Upper lobe of left lung (tissue), 6 donors: ENCODE measurements around the gene HS3ST1. TPM values are rescaled to one million over a fixed set of nuclear protein-coding genes. Genes with fewer than 3 reads are reported as not detected.

ENCODE experiments used
- ATAC-seq, 2 donors: fragments of 200-7000 bp; cut with Tn5 transposase; one replicate each; pipeline ENCODE4 v1.9.1; 2022; ENCODE audit warnings: mild to moderate bottlenecking in 2 of 2, moderate library complexity in 2 of 2; ENCODE audit not compliant: low FRiP score in 2 of 2
- DNase-seq, 2 donors: peaks; one replicate each; pipeline ENCODE4 v3.0.0-alpha.2; 2019 to 2020
- H3K27ac ChIP-seq, 4 donors: fragments of 200-600 bp; sonication (generic); one replicate each; pipeline ENCODE4 v1.5.1; 2016 to 2019
- H3K27me3 ChIP-seq, 4 donors: fragments of 200-600 bp; sonication (generic); one replicate each; pipeline ENCODE4 v1.5.1; 2017 to 2019
- H3K36me3 ChIP-seq, 4 donors: fragments of 200-600 bp; sonication (generic); one replicate each; pipeline ENCODE4 v1.5.1; 2016 to 2019
- H3K4me1 ChIP-seq, 4 donors: fragments of 200-600 bp; sonication (generic); one replicate each; pipeline ENCODE4 v1.5.1; 2018 to 2019
- H3K4me3 ChIP-seq, 4 donors: fragments of 200-600 bp; sonication (generic); one replicate each; pipeline ENCODE4 v1.5.1; 2017 to 2019; ENCODE audit warnings: mild to moderate bottlenecking in 2 of 4, moderate library complexity in 1 of 4
- H3K9me3 ChIP-seq, 4 donors: fragments of 200-600 bp; sonication (generic); one replicate each; pipeline ENCODE4 v1.5.1; 2018 to 2019
- EP300 ChIP-seq, 4 donors: sonication (generic); formaldehyde crosslinking; IDR thresholded peaks; one replicate each; pipeline ENCODE4 v1.5.1; 2017; ENCODE audit warnings: antibody characterized with exemption in 4 of 4, control low read depth in 2 of 4
- POLR2A ChIP-seq, 4 donors: fragments of 450-650 bp; IDR thresholded peaks; one replicate each; pipeline ENCODE4 v1.5.1; 2016 to 2017; ENCODE audit warnings: antibody characterized with exemption in 4 of 4, mild to moderate bottlenecking in 2 of 4
- POLR2AphosphoS5 ChIP-seq, 2 donors: sonication (generic); formaldehyde crosslinking; IDR thresholded peaks; one replicate each; pipeline ENCODE4 v1.5.1; 2017; ENCODE audit warnings: antibody characterized with exemption in 2 of 2
- WGBS, 2 donors: methylation state at CpG; one replicate each; pipeline ENCODE4 v1.1.5; 2017 to 2018; 5-methylcytosine and 5-hydroxymethylcytosine counted together
- total RNA-seq, 6 donors: library from RNA; depleted of rRNA in 4 of 6; stranded (reverse); fragments of >200 nt in 4 of 6; gene quantifications; one replicate each; pipeline versions ENCODE4 v1.1.0 to v1.2.1, GENCODE V29; 2016 to 2021
- TF ChIP-seq, protein P1 (sequence below), 6 experiments: fragments of 450-650 bp in 4 of 6; fragments of 200-600 bp in 2 of 6; sonication (generic) in 2 of 6; IDR thresholded peaks; one replicate each; pipeline ENCODE4 v1.5.1; 2016 to 2019; ENCODE audit warnings: antibody characterized with exemption in 6 of 6
- donor health status: DM: no; HTN: no; CAD: no; lungs with moderate emphysema.
- donor health status: DM: no; HTN: yes; CAD: no; lungs with severe emphysema.

Gene HS3ST1
- total RNA-seq, 6 donors from 2014 or later = 3.4 to 13.8 (median 7.2) TPM

DNA sequence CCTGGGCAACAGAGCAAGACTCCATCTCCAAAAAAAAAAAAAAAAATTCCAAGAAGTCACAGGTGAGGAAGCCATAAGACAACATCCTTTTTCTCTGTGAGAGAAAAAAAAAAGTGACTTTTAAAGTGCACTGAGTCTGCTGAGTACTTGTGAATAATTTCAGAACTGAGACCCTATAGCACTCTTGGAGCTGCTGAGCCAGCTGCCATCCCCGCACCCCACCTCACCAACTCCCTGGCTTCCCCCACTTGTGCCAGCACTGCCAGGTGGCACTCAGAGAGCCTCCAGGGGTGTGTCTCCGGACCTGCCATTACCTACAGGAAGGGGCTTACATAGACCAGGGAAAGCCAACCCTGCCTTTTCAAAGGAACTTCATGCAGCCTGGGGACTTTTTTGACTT is 39.2 kb upstream of the HS3ST1 start:
- DNase-seq = no peak
- 81 to 89% methylated on average over 2 of the region's 2 CpGs for WGBS, 2 donors
- no peak for TF ChIP-seq POLR2A (IDR thresholded peaks at IDR 0.05)
- TF ChIP-seq, protein P1, sequence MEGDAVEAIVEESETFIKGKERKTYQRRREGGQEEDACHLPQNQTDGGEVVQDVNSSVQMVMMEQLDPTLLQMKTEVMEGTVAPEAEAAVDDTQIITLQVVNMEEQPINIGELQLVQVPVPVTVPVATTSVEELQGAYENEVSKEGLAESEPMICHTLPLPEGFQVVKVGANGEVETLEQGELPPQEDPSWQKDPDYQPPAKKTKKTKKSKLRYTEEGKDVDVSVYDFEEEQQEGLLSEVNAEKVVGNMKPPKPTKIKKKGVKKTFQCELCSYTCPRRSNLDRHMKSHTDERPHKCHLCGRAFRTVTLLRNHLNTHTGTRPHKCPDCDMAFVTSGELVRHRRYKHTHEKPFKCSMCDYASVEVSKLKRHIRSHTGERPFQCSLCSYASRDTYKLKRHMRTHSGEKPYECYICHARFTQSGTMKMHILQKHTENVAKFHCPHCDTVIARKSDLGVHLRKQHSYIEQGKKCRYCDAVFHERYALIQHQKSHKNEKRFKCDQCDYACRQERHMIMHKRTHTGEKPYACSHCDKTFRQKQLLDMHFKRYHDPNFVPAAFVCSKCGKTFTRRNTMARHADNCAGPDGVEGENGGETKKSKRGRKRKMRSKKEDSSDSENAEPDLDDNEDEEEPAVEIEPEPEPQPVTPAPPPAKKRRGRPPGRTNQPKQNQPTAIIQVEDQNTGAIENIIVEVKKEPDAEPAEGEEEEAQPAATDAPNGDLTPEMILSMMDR (IDR thresholded peaks at IDR 0.05) = no peak
- no peak for TF ChIP-seq POLR2AphosphoS5 (IDR thresholded peaks at IDR 0.05)
- TF ChIP-seq EP300 (IDR thresholded peaks at IDR 0.05) = no peak
- no peak for ATAC-seq
- Histone ChIP-seq H3K27ac (no peak overlapping the region), H3K4me1 (no peaks in the 10 kb centered on the region), H3K9me3 (no peaks in the 10 kb centered on the region), H3K36me3 (no peaks in the 10 kb centered on the region), H3K27me3 (no peaks in the 10 kb centered on the region), H3K4me3 (no peak overlapping the region)

DNA sequence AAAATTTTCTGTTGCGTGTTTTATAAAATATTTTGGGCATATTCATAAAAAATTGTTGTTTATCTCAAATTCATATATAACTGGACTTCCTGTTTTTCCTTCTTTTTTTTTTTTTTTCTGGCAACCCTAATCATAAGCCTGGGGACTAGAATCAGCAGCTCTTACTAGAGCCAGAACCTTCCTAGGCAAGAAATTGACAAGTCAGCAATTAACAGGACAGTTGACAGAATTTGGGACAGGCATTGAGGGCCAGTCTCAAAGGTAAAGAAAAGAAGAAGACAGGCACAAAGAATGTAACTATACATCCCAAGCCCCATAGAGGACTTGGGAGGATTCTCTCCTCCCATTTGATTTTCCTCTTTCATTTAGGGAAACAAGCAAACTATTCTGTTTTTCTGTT is 35.0 kb upstream of the HS3ST1 start:
- TF ChIP-seq POLR2AphosphoS5 (IDR thresholded peaks at IDR 0.05) = no peak
- 87 to 100% methylated on average over 1 of the region's 1 CpG for WGBS, 2 donors

DNA sequence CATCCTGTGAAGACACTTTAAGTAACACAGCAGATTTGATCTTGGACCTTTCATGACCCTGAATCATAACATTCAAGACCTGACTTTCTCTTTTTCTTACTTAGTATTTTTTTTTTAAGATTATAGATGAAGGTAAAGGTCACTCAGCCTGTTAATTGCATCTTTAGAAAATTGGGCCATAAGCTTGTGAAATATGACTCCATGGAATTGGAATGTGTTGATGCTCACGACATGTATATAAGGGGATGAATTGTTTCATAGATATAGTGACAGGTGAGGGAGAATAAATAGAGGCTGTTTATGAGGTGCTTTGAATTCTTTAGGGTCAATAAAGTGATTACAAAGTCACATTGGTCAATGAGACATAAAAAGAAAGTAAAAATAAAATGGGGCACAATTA is 27.7 kb upstream of the HS3ST1 start:
- no peak for TF ChIP-seq EP300 (IDR thresholded peaks at IDR 0.05)
- TF ChIP-seq POLR2AphosphoS5 (IDR thresholded peaks at IDR 0.05) = no peak
- ATAC-seq (no peak), DNase-seq (no peak)
- Histone ChIP-seq H3K4me3 (no peak overlapping the region), H3K9me3 (no peaks in the 10 kb centered on the region), H3K4me1 (no peaks in the 10 kb centered on the region), H3K27me3 (no peaks in the 10 kb centered on the region), H3K36me3 (no peaks in the 10 kb centered on the region), H3K27ac (no peak overlapping the region)
- WGBS, 2 donors = 94 to 97% methylated on average over 1 of the region's 1 CpG

More for the DNA sequence above, 35.0 kb upstream of the HS3ST1 start:
- Histone ChIP-seq H3K27ac (no peak overlapping the region), H3K27me3 (no peaks in the 10 kb centered on the region), H3K36me3 (no peaks in the 10 kb centered on the region), H3K9me3 (no peaks in the 10 kb centered on the region), H3K4me1 (no peaks in the 10 kb centered on the region), H3K4me3 (no peak overlapping the region)
- DNase-seq = no peak
- no peak for ATAC-seq

DNA sequence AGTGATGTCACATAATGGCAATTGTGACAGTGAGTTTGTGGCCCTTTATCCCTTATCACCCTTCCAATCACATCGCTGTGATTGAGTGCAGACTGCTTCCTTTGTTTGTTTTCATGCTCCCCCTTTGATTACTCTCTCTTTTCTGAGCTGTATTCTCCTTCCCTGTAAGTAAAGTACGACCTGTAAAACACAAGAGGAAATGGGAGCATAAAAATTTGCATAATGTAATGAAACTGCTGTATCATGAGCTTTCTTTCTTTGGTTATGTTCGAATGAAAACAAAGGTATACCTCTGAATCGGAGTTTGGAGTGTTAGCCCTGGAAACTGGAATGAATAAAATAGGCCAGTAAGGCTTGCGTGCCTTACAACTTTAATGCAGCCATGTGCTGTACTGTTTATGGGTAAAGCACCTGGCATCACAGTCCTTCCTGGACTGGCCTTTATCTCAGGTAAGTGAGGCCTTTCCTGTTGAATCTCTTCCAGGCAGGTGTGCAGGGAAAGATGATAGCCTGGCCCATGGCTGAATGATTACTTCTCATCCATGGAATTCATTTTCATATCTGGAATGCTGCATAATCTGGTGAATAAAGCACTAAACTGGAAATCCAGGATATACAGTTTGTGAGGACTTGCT is 26.6 kb upstream of the HS3ST1 start:
- Histone ChIP-seq H3K4me1 (no peaks in the 10 kb centered on the region), H3K27me3 (no peaks in the 10 kb centered on the region), H3K36me3 (no peaks in the 10 kb centered on the region), H3K9me3 (no peaks in the 10 kb centered on the region), H3K27ac (no peak overlapping the region), H3K4me3 (no peak overlapping the region)
- DNase-seq (no peak), ATAC-seq (no peak)
- TF ChIP-seq, protein P1 (IDR thresholded peaks at IDR 0.05) = no peak
- TF ChIP-seq POLR2A (IDR thresholded peaks at IDR 0.05) (no peak), POLR2AphosphoS5 (IDR thresholded peaks at IDR 0.05) (no peak), EP300 (IDR thresholded peaks at IDR 0.05) (no peak)
- WGBS, 2 donors = 56 to 61% methylated on average over 5 of the region's 5 CpGs

DNA sequence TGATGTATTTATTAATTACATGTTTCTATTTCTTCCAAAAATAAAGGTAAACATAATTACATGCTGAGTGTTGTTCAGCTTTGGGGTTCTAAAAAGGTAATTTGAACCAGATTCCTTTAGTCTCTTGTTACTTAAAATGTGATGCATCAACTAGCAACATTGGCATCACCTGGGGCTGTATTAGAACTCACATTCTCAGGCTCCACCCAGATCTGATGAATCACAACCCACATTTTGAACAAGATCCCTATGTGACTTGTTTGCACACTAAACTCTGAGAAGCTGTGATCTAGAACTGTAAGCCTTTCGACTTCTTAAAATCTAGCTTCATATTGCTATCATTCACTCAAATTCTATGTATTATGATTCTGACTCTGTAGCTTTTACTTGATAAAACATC is 23.0 kb upstream of the HS3ST1 start:
- TF ChIP-seq POLR2A (IDR thresholded peaks at IDR 0.05) (no peak), EP300 (IDR thresholded peaks at IDR 0.05) (no peak), POLR2AphosphoS5 (IDR thresholded peaks at IDR 0.05) (no peak)
- TF ChIP-seq, protein P1 (IDR thresholded peaks at IDR 0.05) = no peak
- no peak for DNase-seq
- no peaks in the 10 kb centered on the region for H3K27me3 ChIP-seq
- no peaks in the 10 kb centered on the region for H3K36me3 ChIP-seq
- no peak overlapping the region for H3K4me3 ChIP-seq
- H3K27ac ChIP-seq = no peak overlapping the region
- WGBS, 2 donors = 93 to 96% methylated on average over 1 of the region's 1 CpG
- no peak for ATAC-seq
- H3K4me1 ChIP-seq = no peaks in the 10 kb centered on the region
- no peaks in the 10 kb centered on the region for H3K9me3 ChIP-seq

DNA sequence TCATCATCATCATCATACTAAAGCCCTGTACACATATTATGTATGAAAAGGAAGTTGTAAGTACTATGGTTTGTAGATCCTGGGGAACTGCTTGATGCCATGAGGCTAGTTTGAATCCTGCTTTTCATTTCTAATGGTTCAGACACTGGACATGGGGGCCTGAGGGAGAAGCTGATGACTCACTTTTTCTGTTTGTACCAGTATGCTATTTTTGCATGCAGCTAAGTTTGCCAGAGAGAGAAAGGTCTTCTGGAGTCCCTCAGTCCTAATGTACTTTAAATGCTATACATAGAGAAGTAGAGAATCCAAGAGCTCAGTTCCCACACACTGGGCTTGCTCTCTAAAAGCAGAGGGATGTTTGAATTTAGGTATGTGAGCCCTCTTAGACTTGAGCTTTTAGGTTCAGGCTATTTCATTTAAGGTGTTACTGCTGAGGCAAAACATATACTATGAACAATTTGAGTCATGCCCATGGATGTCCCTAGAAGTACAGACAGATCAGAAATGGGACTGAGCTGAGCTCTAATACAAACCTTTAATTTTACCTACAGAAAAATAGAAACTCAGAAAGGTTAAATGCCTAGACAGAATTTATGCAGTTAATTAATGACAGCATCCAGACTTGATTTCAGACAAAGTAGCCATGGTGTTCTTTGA is 17.6 kb upstream of the HS3ST1 start:
- DNase-seq = no peak
- no peak for ATAC-seq
- no peak overlapping the region for H3K4me3 ChIP-seq
- no peaks in the 10 kb centered on the region for H3K4me1 ChIP-seq
- H3K27ac ChIP-seq = no peak overlapping the region
- H3K36me3 ChIP-seq = no peaks in the 10 kb centered on the region
- no peaks in the 10 kb centered on the region for H3K27me3 ChIP-seq
- H3K9me3 ChIP-seq = no peaks in the 10 kb centered on the region
- TF ChIP-seq POLR2AphosphoS5 (IDR thresholded peaks at IDR 0.05) (no peak), EP300 (IDR thresholded peaks at IDR 0.05) (no peak), POLR2A (IDR thresholded peaks at IDR 0.05) (no peak)
- TF ChIP-seq, protein P1 (IDR thresholded peaks at IDR 0.05) = no peak
